ENCODE results near the gene HEATR5B.

DNA sequence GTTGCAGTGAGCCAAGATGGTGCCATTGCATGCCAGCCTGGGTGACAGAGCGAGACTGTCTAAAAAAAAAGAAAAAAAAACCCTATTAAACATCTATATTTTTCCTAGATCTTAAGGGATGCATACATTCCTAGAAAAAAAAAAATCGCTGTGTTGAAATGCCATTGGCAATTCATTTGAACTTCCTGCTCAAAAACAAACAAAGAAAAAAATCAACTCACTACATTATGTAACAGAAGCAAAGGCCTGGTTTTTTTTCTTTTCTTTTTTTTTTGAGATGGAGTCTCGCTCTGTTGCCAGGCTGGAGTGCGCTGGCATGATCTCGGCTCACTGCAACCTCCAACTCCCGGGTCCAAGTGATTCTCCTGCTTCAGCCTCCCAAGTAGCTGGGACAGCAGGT lies 96.2 kb downstream of the HEATR5B start:
- TF ChIP-seq CTCF (conservative IDR thresholded peaks at IDR 0.05; ENCODE audit: low read depth, low read length) (no peak), EZH2 (IDR thresholded peaks at IDR 0.05; ENCODE audit: borderline replicate concordance, low read depth, low read length, poor library complexity, severe bottlenecking) (no peak)

Data from A673 (cell line).